SK-N-SH (cell line): Measurements from ENCODE around the gene HBQ1.

Experiments used
- EP300 ChIP-seq, 2 experiments: IDR thresholded peaks; 2 replicates each; pipeline versions ENCODE4 v1.4.0 to v1.6.1; 2012; ENCODE audit warnings: borderline replicate concordance in 1 of 2, low read depth in 1 of 2, low read length in 1 of 2
- FOSL2 ChIP-seq: IDR thresholded peaks from 2 replicates; pipeline ENCODE4 v1.4.0; 2012; ENCODE audit warnings: low read depth, mild to moderate bottlenecking, moderate library complexity, borderline replicate concordance
- FOXJ3 ChIP-seq: sonication (generic); formaldehyde crosslinking; IDR thresholded peaks from 2 replicates; pipeline ENCODE4 v1.5.1; 2020; ENCODE audit warnings: mild to moderate bottlenecking, missing genetic modification reagents
- GABPA ChIP-seq: IDR thresholded peaks from 2 replicates; pipeline ENCODE4 v1.4.0; 2012; ENCODE audit warnings: low read depth, mild to moderate bottlenecking
- NFIC ChIP-seq: IDR thresholded peaks from 2 replicates; pipeline ENCODE4 v1.4.0; 2012; ENCODE audit warnings: borderline replicate concordance
- POLR2AphosphoS5 ChIP-seq: IDR thresholded peaks from 2 replicates; pipeline ENCODE4 v1.6.1; 2012; ENCODE audit warnings: low read depth, low read length
- SIN3A ChIP-seq: IDR thresholded peaks from 2 replicates; pipeline ENCODE4 v1.6.1; 2012; ENCODE audit warnings: low read depth, mild to moderate bottlenecking, low read length, moderate library complexity, borderline replicate concordance
- TAF1 ChIP-seq: IDR thresholded peaks from 2 replicates; pipeline ENCODE4 v1.6.1; 2012; ENCODE audit warnings: low read depth, mild to moderate bottlenecking, low read length, moderate library complexity, borderline replicate concordance
- TEAD4 ChIP-seq: IDR thresholded peaks from 2 replicates; pipeline ENCODE4 v1.4.0; 2012; ENCODE audit warnings: mild to moderate bottlenecking, borderline replicate concordance; ENCODE audit not compliant: insufficient read depth
- TF ChIP-seq, protein P1 (sequence below): fragments of 200-600 bp; sonication (generic); IDR thresholded peaks from 2 replicates; pipeline ENCODE4 v1.6.1; 2017; ENCODE audit warnings: antibody characterized with exemption, mild to moderate bottlenecking, moderate library complexity
- TF ChIP-seq, protein P2 (sequence below): IDR thresholded peaks from 2 replicates; pipeline ENCODE4 v1.6.1; 2012; ENCODE audit warnings: mild to moderate bottlenecking, low read depth, low read length, moderate library complexity

DNA sequence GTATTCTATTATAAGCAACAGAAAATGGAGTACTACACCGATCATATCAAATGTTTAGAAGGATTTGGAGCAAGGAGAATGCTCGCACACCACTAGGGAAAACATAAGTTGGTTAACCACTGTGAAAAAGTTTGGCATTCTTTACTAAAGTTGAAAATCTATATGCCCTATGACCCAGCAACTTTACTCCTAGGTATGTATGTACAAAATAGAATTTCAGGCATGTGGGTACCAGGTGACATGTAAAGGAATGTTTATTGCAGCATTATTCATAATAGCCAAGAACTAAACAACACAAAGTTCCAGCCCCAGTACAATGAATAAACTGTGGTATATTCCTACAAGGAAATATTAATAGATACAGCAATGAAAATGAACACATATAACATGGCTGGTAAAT is 33.6 kb upstream of the HBQ1 start:
- no peak for TF ChIP-seq EP300 (IDR thresholded peaks at IDR 0.05; ENCODE audit: borderline replicate concordance in 1 of 2, low read depth in 1 of 2, low read length in 1 of 2)
- no peak for TF ChIP-seq FOXJ3 (CRISPR knock-in tag)
- no peak for TF ChIP-seq POLR2AphosphoS5
- TF ChIP-seq, protein P1, sequence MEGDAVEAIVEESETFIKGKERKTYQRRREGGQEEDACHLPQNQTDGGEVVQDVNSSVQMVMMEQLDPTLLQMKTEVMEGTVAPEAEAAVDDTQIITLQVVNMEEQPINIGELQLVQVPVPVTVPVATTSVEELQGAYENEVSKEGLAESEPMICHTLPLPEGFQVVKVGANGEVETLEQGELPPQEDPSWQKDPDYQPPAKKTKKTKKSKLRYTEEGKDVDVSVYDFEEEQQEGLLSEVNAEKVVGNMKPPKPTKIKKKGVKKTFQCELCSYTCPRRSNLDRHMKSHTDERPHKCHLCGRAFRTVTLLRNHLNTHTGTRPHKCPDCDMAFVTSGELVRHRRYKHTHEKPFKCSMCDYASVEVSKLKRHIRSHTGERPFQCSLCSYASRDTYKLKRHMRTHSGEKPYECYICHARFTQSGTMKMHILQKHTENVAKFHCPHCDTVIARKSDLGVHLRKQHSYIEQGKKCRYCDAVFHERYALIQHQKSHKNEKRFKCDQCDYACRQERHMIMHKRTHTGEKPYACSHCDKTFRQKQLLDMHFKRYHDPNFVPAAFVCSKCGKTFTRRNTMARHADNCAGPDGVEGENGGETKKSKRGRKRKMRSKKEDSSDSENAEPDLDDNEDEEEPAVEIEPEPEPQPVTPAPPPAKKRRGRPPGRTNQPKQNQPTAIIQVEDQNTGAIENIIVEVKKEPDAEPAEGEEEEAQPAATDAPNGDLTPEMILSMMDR: no peak
- TF ChIP-seq NFIC: no peak
- TF ChIP-seq, protein P2, sequence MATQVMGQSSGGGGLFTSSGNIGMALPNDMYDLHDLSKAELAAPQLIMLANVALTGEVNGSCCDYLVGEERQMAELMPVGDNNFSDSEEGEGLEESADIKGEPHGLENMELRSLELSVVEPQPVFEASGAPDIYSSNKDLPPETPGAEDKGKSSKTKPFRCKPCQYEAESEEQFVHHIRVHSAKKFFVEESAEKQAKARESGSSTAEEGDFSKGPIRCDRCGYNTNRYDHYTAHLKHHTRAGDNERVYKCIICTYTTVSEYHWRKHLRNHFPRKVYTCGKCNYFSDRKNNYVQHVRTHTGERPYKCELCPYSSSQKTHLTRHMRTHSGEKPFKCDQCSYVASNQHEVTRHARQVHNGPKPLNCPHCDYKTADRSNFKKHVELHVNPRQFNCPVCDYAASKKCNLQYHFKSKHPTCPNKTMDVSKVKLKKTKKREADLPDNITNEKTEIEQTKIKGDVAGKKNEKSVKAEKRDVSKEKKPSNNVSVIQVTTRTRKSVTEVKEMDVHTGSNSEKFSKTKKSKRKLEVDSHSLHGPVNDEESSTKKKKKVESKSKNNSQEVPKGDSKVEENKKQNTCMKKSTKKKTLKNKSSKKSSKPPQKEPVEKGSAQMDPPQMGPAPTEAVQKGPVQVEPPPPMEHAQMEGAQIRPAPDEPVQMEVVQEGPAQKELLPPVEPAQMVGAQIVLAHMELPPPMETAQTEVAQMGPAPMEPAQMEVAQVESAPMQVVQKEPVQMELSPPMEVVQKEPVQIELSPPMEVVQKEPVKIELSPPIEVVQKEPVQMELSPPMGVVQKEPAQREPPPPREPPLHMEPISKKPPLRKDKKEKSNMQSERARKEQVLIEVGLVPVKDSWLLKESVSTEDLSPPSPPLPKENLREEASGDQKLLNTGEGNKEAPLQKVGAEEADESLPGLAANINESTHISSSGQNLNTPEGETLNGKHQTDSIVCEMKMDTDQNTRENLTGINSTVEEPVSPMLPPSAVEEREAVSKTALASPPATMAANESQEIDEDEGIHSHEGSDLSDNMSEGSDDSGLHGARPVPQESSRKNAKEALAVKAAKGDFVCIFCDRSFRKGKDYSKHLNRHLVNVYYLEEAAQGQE: no peak
- no peak for TF ChIP-seq TEAD4
- no peak for TF ChIP-seq TAF1
- no peak for TF ChIP-seq FOSL2
- no peak for TF ChIP-seq GABPA
- no peak for TF ChIP-seq SIN3A
